Ishikawa (cell line): ENCODE data around the gene NLGN1.

ENCODE experiments used
- EP300 ChIP-seq: IDR thresholded peaks from 2 replicates; pipeline ENCODE4 v1.6.1; 2012; ENCODE audit warnings: borderline replicate concordance
- FOXM1 ChIP-seq: IDR thresholded peaks from 2 replicates; pipeline ENCODE4 v1.6.1; 2012; ENCODE audit warnings: low read depth, borderline replicate concordance
- RAD21 ChIP-seq: IDR thresholded peaks from 2 replicates; pipeline ENCODE4 v1.6.1; 2012; ENCODE audit warnings: low read depth
- TAF1 ChIP-seq: IDR thresholded peaks from 2 replicates; pipeline ENCODE4 v1.6.1; 2012; ENCODE audit warnings: low read depth, mild to moderate bottlenecking
- TCF12 ChIP-seq: IDR thresholded peaks from 2 replicates; pipeline ENCODE4 v1.6.1; 2012; ENCODE audit warnings: low read depth
- ZBTB7A ChIP-seq: IDR thresholded peaks from 2 replicates; pipeline ENCODE4 v1.6.1; 2012; ENCODE audit warnings: low read depth
- TF ChIP-seq, protein P1 (sequence below): IDR thresholded peaks from 2 replicates; pipeline ENCODE4 v1.6.1; 2012

DNA sequence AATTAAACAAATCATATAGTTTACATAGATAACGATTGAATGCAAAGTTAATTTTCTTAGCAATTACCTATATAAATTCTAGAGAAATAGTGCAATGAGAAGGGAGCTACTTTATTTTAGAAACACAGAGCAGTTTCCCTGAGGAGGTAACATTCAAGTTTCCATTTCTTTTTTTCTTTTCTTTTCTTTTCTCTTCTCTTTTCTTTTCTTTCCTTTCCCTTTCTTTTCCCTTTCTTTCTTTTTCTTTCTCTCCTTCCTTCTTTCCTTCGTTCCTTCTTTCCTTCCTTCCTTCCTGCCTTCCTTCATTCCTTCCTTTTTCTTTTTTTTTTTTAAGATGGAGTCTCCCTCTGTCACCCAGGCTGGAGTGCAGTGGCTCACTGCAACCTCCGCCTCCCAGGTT lies 417.3 kb downstream of the NLGN1 start:
- TF ChIP-seq FOXM1 (no peak), RAD21 (no peak), EP300 (no peak), TAF1 (no peak), TCF12 (no peak), ZBTB7A (no peak)
- TF ChIP-seq, protein P1, sequence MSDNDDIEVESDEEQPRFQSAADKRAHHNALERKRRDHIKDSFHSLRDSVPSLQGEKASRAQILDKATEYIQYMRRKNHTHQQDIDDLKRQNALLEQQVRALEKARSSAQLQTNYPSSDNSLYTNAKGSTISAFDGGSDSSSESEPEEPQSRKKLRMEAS = no peak
